Kidney (tissue), 22 donors: ENCODE data around the gene CNOT8. TPM values are rescaled to one million over a fixed set of nuclear protein-coding genes. Genes with fewer than 3 reads are reported as not detected.

Source experiments
- DNase-seq, 5 donors: peaks; one replicate each; pipeline ENCODE4 v3.0.0-alpha.2; 2013 to 2020
- FAIRE-seq: peaks from 2 replicates; lab custom pipeline; 2012; peaks lifted over from hg19 to GRCh38; lab: Jason Lieb, UNC
- H3K27ac ChIP-seq, 2 donors: one replicate each; pipeline ENCODE4 v1.7.0; 2013; ENCODE audit warnings: low read depth in 2 of 2, low read length in 2 of 2, inconsistent platforms in 1 of 2
- H3K27me3 ChIP-seq: one replicate; pipeline ENCODE4 v1.7.1; 2013; ENCODE audit warnings: low read length, inconsistent platforms; ENCODE audit not compliant: control insufficient read depth, insufficient read depth
- H3K36me3 ChIP-seq, 3 donors: one replicate each; pipeline versions ENCODE4 v1.7.0 to v1.7.1; 2013; ENCODE audit warnings: low read length in 3 of 3, control low read depth in 1 of 3, inconsistent platforms in 1 of 3; ENCODE audit not compliant: insufficient read depth in 3 of 3, control insufficient read depth in 2 of 3
- H3K4me1 ChIP-seq, 3 donors: one replicate each; pipeline versions ENCODE4 v1.7.0 to v1.7.1; 2013; ENCODE audit warnings: low read length in 3 of 3, inconsistent platforms in 1 of 3, low read depth in 1 of 3; ENCODE audit not compliant: control insufficient read depth in 2 of 3, insufficient read depth in 2 of 3
- H3K4me3 ChIP-seq, 3 donors: one replicate each; pipeline versions ENCODE4 v1.7.0 to v1.8.1; 2013; ENCODE audit warnings: low read length in 3 of 3, control low read depth in 1 of 3, inconsistent platforms in 1 of 3
- H3K9ac ChIP-seq, 3 donors: one replicate each; pipeline versions ENCODE4 v1.7.0 to v1.7.1; 2013; ENCODE audit warnings: low read length in 3 of 3, control low read depth in 1 of 3, inconsistent platforms in 1 of 3
- H3K9me3 ChIP-seq, 3 donors: one replicate each; pipeline versions ENCODE4 v1.7.0 to v1.7.1; 2013; ENCODE audit warnings: low read length in 3 of 3, control low read depth in 1 of 3, inconsistent platforms in 1 of 3; ENCODE audit not compliant: control insufficient read depth in 2 of 3, insufficient read depth in 1 of 3
- CTCF ChIP-seq: IDR thresholded peaks from 3 replicates; pipeline ENCODE4 v1.5.1; 2012; ENCODE audit warnings: mild to moderate bottlenecking, moderate library complexity, borderline replicate concordance; ENCODE audit not compliant: insufficient read depth; ENCODE audit errors: extremely low read depth
- intact Hi-C: fragments of 100-400 bp; cut with DNase I; formaldehyde crosslinking; loops from one replicate; pipeline ENCODE4 v1.11.1; 2022
- long read RNA-seq, 10 donors: library from polyadenylated mRNA in 1 of 10; unstranded in 1 of 10; transcript quantifications; one replicate each; pipeline ENCODE4 v2.0.0 and lab custom pipeline, GENCODE V29; 2021 to 2026
- polyA plus RNA-seq: library from polyadenylated mRNA; stranded (reverse); fragments of 350-450 nt; fragmentation: Illumina TruSeq; extraction: RNeasy Lipid Tissue Mini Kit (QIAGEN cat#74804); gene quantifications from one replicate; pipeline ENCODE4 v1.2.3, GENCODE V29; 2014; ENCODE audit warnings: low read depth, low replicate concordance; ENCODE audit not compliant: insufficient read depth
- total RNA-seq: library from RNA; stranded (reverse); fragmentation: NEBNext Ultra II Directional; extraction: Animal tissue kit (Norgen Biotek cat#: 25700); gene quantifications from one replicate; pipeline ENCODE4 v1.2.1, GENCODE V29; 2021
- donor health status: control.
- donor health status: control.
- donor health status: control.
- donor health status: control.
- donor health status: control.
- donor health status: DM: yes; HTN: yes; CAD: no.
- donor health status: Normal renal cell carcinoma (clear cell type).

Gene CNOT8
- total RNA-seq, result 40.4 TPM
- 28.4 TPM for polyA plus RNA-seq
- long read RNA-seq, donor 1, transcript CNOT8-201 (7 exons, 2,528 nt), result major isoform, 13 of 19 reads
- long read RNA-seq, donor 1, partial matches to known transcripts, result 0 of 19 reads
- long read RNA-seq, donor 1, other reads (novel, unspliced or antisense), result 0 of 19 reads
- long read RNA-seq, donor 2, transcript CNOT8-201 (7 exons, 2,528 nt), result major isoform, 8 of 19 reads
- long read RNA-seq, donor 2, partial matches to known transcripts, result 8 of 19 reads
- long read RNA-seq, donor 2, other reads (novel, unspliced or antisense), result 0 of 19 reads
- long read RNA-seq, donor 3, transcript CNOT8-201 (7 exons, 2,528 nt), result major isoform, 8 of 22 reads
- long read RNA-seq, donor 3, partial matches to known transcripts, result 10 of 22 reads
- long read RNA-seq, donor 3, other reads (novel, unspliced or antisense), result 0 of 22 reads
- long read RNA-seq, donor 4, partial matches to known transcripts, result 0 of 12 reads
- long read RNA-seq, donor 4, other reads (novel, unspliced or antisense), result 0 of 12 reads
- long read RNA-seq, donor 5, result 0 reads
- long read RNA-seq, donor 6, transcript CNOT8-201 (7 exons, 2,528 nt), result major isoform, 10 of 21 reads
- long read RNA-seq, donor 6, partial matches to known transcripts, result 5 of 21 reads
- long read RNA-seq, donor 6, other reads (novel, unspliced or antisense), result 0 of 21 reads
- long read RNA-seq, donor 7, transcript CNOT8-201 (7 exons, 2,528 nt), result major isoform, 19 of 46 reads
- long read RNA-seq, donor 7, transcript CNOT8-202 (7 exons, 2,604 nt), result minor isoform, 6 of 46 reads
- long read RNA-seq, donor 7, transcript CNOT8-204 (8 exons, 2,708 nt), result minor isoform, 5 of 46 reads
- long read RNA-seq, donor 7, partial matches to known transcripts, result 1 of 46 reads
- long read RNA-seq, donor 7, other reads (novel, unspliced or antisense), result 11 of 46 reads
- long read RNA-seq, donor 8, transcript CNOT8-201 (7 exons, 2,528 nt), result major isoform, 10 of 14 reads
- long read RNA-seq, donor 8, partial matches to known transcripts, result 0 of 14 reads
- long read RNA-seq, donor 8, other reads (novel, unspliced or antisense), result 0 of 14 reads
- long read RNA-seq, donor 9, transcript CNOT8-201 (7 exons, 2,528 nt), result major isoform, 5 of 8 reads
- long read RNA-seq, donor 9, partial matches to known transcripts, result 0 of 8 reads
- long read RNA-seq, donor 9, other reads (novel, unspliced or antisense), result 0 of 8 reads
- long read RNA-seq, donor 10, transcript CNOT8-201 (7 exons, 2,528 nt), result major isoform, 7 of 21 reads
- long read RNA-seq, donor 10, partial matches to known transcripts, result 6 of 21 reads
- long read RNA-seq, donor 10, other reads (novel, unspliced or antisense), result 0 of 21 reads

GRCh38 chr5:154858297-154858971, at the start of gene CNOT8:
CNOT8 (plus strand) TSS chr5:154858627; CDS start chr5:154863279, 4,652 bp downstream.
- DNase-seq (peak; percentile 98 to 100 (median 99)), FAIRE-seq (no peak)
- intact Hi-C loops, result no loop called here
- peak within 1 kb of the TSS; percentile 94 to 98 for H3K27ac ChIP-seq
- H3K4me1 ChIP-seq, result peaks cover 0 to 15% (median 2%) of the 10 kb centered on the region in 3 donors
- no peaks in the 10 kb centered on the region for H3K9me3 ChIP-seq
- H3K9ac ChIP-seq, result peak within 1 kb of the TSS; percentile 86 to 93 (median 88)
- H3K36me3 ChIP-seq, result peaks cover 0 to 3% (median 0%) of the 10 kb centered on the region in 3 donors
- no peak for TF ChIP-seq CTCF
- H3K27me3 ChIP-seq, result no peaks in the 10 kb centered on the region
- H3K4me3 ChIP-seq, result peak within 1 kb of the TSS; percentile 91 to 92 (median 91)

GRCh38 chr5:154811239-154811638, 47.2 kb upstream of the CNOT8 start:
- Histone ChIP-seq H3K27me3 (no peaks in the 10 kb centered on the region), H3K36me3 (peaks cover 12 to 59% (median 33%) of the 10 kb centered on the region in 3 donors), H3K4me1 (peaks cover 0 to 11% (median 8%) of the 10 kb centered on the region in 3 donors), H3K27ac (no peak overlapping the region), H3K9ac (no peak overlapping the region), H3K9me3 (no peaks in the 10 kb centered on the region), H3K4me3 (no peak overlapping the region)
- no peak for DNase-seq
- intact Hi-C loops, result loop anchor here (5.0 kb wide), 1 partner anchor 159 kb away; no protein-coding TSS in a partner anchor
- no peak for TF ChIP-seq CTCF
- FAIRE-seq, result no peak
